Kasumi-1 (cell line): Measurements from ENCODE around the gene CAV1.

Experiments used
- DNase-seq, 2 experiments: peaks; one replicate each; lab custom pipeline; 2025; lab: John Stamatoyannopoulos, UW

The CAV1 gene

DNA sequence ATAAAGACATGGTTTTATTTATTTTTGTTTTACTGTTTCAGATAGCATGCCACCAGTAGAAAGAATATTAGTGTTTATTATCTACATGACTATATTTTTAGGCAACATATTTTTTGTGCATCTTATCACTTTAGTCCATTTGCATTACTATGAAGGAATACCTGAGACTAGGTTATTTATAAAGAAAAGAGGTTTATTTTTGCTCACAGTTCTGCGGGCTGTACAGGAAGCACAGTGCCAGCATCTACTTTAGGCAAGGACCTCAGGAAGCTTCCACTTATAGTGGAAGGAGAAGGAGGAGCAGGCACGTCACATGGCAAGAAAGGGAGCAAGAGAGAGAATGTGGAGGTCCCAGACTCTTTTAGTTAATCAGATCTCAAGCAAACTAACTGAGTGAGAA, 19.6 kb upstream of the CAV1 start:
- DNase-seq, result no peak

DNA sequence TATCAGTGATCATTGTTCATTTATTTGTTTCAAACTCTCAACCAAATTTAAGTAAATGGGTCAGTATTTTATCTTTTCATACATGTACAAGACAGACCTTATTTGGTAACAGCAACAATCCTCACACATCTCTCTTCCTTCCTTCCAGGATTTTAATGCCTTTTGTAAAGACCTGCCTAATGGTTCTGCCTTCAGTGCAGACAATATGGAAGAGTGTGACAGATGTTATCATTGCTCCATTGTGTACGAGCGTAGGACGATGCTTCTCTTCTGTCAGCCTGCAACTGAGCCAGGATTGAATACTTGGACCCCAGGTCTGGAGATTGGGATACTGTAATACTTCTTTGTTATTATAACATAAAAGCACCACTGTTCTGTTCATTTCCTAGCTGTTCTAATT, 19.0 kb upstream of the CAV1 start:
- no peak for DNase-seq

DNA sequence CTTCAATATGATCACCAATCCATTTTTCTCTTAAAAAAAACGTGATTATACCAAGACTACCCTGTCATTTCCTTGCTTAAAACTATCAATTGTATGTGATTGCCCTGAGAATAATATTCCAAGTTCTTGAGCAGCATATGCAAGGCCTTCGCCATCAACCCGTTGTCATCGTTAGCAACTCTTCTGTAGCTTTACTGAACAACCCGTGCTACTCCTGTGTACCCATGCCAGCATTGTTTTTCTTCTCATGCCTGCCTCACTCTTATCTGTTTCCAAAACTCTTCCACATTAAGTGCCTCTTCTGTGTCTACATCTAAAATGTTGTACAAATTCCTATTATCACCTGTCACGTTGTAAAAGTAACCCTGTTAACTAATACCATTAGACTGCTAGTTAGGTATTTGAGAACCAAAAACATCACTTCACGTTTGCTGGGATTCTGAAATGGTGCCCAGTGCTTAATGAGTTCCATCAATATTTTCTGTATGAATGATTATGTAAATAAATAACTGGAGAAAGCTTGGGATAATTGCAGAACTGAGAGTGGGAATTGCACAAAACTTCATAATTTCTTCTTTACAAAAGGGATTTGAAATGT, 14.8 kb upstream of the CAV1 start:
- DNase-seq, result no peak

DNA sequence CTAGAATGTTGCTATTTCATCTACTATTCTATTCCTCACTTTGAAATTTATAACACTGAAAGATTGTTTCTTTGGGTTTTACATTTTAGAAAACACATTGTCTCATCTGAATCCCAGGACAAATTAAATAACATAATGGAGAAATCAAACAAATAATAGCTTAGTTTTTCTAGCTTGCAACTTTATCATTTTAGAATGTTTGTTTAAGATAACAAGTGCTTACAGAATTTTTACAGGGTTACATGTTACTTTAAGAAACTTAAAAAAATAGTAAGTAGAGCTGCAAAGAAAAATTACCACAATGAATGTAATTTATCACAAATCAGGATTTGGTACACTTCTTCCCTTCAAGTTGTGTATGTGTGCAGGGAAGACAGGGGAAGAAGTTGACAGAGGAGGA, 14.0 kb upstream of the CAV1 start:
- DNase-seq, result no peak

DNA sequence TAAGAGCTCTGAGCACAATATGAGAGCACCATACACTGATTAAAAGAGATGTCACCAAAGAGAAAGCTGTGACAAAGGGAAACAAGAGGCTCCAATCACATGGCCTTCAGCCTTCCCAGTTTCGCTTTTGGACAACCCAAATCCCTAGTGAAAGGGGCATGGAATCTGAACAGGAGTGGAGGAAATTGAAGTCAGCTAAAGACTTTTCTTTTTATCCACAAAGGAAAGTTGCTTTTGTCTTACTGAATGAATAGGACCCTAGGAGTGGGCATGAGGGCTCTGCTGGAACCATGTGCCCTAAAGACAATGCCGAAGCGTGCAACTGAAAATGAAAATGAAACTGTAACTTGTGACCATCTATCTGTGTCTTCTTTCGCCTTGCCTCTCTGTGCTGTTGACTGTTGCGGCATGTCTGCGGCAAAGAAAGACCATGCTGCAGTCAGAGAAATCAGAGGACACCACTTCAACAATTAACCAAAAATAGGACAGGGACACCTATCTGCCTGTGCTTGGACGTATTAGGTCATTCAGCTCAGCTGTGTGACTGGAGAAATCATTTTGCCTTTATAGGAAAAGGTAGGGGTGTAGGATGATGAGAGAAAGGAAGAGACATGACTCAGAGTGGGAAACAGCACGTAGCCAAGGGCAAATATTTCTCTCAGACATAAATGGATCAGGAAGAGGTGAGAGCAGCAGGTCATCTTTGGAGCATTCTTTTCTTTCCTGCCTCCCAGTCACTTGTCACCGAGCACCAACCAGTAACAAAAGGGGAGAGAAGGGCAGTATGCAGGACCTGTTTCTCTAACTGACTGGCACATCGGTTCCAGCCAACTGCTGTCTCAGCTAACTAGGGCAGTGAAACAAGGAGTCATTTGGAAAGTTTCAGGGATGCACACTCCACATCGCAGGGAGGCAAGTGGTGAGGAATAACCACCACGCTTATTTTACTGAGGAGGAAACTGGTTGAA, 13.0 kb upstream of the CAV1 start:
- peak; percentile 38 to 39 for DNase-seq

DNA sequence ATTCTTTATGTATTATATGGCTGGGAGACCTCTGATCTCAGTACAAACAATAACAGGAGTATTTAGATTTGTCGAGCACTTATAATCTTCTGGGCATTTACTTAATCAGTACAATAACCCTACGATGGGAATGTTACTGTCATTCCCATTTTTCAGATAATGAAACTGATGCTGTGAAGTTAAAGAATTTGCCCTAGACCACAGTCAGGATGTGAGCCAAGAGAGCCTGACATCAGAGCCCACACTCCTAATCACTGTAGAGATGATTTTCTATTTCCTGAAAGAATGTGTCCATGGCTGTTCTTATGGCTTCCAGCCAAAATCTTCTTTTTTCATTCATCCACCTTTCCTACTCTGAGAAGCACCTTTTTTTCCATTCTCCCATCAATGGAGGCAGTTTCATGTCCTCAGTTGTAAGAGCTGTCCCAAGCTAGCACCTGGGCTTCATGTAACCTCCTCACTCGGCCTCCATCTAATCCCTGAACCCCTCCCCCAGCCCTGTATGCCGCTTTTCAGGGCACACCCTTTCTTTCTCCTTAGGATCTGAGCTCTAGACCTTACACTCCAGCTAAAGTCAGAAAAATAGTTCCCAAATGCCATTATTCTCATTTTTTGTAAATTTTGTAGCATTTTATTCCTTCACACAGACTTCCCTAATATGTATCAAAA, 12.2 kb upstream of the CAV1 start:
- DNase-seq, result no peak

DNA sequence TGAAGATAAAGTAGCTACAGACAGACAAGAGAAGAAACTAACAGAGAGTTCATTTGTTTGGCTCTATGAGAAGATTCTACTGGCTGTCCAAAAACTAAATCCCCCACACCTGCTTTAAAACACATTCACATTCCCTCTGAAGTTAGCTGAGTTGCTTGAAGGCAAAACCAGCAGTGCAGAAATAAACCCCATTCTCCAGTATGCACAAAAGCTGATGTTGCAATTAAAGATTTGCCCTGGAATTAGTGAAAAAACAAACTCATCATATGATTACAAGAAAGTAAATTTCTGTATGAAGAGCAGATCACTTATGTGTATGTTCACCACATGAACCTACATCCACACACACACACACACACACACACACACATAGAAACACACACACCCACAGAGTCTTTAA, 9.3 kb upstream of the CAV1 start:
- no peak for DNase-seq

DNA sequence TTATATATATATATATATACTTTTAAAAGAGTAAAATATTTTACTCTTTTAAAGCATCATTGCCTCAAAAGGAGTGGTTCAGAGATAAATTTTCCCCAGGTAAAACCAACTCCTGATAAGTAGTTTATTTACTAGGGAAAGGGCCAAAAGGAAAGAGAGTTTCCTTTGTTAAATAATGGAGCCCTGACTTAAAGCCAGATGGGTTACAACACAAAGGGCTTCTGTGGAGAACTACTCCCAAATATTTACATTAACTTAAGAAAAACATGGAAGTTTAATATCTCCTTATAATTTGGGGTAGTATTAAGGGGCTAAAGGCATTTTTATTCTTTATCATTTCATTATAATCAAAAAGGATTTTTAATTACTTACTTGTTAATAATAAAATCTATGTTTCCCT, 8.5 kb upstream of the CAV1 start:
- DNase-seq, result no peak

DNA sequence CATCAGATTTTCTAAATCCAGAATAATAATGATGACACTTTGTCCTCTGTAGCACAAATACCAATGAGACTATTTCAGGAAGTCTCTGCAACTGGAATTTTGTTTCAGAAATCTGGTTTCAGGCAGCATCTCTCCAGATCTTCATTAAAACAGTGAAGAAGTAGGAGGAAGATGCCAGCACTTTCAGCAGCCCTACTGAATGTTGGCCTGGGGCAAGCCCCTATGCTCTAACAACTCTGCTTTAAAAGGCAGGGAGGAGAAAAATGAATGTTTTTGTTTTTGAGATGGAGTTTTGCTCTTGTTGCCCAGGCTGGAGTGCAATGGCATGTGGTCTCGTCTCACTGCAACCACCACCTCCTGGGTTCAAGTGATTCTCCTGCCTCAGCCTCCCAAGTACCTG, 7.2 kb upstream of the CAV1 start:
- DNase-seq, result no peak

DNA sequence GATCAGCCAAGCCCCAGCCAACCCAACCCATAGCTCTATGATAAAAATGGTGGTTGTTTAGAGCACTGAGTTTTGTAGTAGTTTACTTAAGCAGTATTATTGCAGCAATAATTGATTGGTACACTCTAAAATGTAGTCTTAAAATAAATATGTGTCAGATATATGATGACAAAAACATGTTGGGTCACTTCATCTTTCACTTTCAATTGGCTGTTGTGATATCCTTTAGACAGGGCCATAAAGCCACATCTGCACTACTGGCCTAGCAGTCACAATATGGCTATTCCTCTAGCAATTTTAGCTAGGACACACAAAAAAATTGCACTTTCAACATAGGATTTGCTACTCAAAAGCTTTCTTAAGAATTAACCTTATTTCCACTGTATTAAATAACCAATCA, 5.9 kb upstream of the CAV1 start:
- no peak for DNase-seq

DNA sequence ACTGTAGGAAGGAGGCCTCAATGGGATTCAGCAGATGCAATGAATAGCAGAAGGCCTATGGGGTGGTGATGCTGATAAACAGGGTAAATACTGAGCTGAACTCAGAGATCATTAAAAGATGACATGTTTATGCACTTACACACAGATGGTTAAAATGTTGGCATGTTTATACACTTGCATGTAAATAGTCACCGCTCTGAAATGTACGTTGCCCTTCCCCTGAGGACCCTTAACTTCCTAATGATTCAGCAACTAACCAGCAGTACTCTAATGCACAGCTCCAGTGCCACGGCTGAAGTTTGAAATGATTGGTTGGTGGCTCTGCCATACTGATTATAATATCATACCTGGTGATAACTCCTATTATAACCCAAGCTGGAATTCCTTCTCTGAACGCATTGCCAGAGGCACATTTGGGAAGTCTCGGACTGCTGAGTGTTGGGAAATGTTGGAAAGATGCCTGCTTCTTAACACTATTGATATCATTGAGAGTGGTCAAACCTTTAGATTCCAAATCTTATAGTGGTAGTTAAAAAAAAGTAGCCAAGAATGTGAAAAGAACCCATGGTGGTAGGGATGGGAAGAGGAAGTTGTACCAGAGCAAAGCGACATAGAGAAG, 3.7 kb upstream of the CAV1 start:
- no peak for DNase-seq

DNA sequence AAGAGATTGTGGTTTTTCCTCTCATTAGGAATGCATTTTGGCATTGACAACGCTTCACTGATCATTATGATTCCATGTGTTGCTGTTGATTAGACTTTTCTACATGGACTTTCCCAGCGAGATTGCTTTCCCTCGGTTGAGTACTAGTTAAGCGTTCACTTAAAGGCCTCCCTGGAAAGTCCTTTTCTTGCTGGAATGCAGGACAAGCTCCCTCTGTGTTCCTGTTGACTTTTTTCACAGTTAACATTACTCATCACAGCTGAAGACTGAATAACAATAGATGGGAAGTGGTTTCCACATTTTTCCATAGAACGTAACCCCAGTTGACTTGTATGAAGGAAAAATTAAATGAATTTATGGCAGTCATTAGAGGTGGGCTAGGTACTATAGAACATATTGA, 2.6 kb upstream of the CAV1 start:
- DNase-seq, result no peak

DNA sequence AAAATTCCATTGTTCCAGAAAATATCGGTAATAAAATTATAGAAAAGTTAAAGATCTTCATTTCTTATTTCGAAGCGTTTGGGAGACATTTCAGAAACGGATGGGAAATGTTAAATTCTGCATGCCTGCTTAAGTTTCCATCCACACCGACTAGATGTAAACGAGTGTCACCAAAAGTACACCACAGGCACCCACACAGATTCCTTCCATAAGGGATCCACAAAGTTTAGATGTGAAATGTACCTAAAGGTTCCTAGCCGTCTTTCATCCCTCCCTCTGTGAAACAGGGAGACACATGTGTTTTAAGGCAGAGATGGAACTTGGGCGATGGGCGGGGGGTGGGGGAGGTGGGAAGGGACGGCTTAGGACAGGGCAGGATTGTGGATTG, 621 bp upstream of the CAV1 start:
- no peak for DNase-seq

DNA sequence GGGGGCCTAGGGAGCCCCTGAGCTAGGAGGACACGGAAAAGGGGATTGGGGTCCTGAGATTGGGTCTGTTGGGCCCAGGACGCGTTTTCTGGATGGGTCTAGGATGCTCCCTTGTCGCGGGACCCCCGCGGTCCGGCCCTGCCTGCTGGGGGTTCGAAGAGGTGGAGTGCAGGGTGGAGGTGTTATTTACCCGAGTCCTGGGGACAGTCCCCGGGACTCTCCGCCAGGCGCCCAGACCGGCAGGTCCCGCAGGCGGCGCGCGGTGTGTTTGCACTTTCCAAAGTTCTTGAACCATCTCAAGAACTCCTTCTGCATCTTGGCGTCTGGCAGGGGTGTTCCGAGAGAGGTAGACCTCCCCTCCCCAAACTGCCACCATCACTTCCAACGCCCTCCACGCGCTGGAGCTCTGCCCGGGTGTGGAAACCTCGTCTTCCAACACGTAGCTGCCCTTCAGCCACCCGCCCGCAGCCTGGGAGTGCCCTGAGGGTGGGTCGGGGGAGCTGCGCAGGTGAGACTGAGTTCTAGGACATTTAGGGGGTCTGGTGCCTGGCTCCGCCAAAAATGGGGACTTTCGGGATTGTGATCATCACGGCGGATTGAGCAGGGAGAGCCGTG, 569 bp downstream of the CAV1 start:
- DNase-seq, result no peak

DNA sequence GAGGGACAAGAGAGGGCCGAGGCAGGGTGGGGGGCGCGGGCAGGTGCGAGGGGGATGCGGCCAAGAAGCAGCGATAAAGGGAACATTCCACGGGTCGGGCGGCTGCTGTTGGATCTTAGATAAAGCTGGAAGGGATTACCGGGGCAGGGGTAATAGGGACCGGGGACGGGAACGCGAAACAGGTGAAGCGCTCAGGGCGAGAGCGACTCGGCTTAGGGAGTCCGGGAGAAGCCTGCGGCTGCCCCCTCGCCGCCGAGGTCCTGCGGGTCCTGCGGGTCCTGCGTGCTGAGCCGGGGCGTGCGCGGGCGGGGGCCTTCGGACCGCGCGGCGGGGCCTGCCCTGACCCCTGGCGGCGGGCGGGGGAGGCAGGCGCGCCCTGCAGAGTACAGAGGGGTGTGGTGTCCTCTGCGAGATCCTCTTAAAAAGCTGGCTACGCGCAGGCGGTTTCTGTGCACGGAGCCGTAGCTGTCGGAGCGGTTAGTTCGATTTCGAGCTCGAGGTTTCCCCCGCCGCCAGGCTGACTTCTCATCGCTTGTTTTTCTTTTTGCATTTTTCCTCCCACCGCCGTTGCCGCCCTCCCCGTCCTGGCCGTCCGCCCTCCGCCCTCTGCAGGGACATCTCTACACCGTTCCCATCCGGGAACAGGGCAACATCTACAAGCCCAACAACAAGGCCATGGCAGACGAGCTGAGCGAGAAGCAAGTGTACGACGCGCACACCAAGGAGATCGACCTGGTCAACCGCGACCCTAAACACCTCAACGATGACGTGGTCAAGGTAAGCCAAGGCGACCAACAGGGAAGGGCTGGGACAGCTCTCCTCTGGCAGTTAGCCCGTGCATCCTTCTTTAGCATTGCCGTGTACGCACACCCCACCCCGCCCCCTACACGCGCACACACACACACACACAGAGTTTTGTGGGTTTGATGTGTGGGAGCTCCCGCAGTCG, 1.4 kb downstream of the CAV1 start:
- DNase-seq, result peak; percentile 63 to 66

DNA sequence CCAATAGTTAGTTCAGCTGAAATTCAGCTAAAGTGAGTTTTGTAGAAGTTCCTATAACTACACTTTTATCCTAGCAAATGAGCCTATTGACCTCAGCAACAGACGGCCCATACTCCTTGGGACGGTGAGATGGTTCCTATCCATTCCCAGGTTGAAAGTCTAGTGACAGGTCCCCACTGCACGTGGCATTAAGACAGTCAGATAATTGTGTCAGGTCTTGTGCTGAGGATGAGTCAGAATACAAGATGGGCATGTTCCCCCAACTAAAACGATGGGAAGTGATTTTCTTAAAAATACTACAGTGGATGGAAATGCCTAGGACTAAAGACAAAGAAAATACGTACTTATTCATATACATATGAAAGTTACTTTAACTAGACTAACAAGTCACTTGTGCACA, 2.1 kb downstream of the CAV1 start:
- DNase-seq, result no peak

DNA sequence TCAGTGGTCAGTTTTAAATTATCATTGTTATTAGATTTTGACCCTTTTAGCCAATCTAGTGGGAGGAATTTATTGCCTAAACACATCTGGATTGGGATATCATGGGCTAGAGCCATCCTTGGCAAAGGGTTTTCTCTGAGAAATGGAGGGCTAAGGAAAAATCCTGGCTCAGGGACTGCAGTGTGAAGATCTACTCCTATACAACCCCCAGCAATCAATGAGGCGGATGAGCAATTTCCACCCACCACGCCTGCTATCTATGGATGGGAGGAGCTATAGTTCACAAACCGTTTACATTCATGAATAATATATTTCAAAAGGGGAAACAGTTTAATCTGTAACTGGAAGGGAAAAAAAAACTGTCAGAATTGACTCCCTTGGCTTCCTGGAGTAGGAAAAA, 2.7 kb downstream of the CAV1 start:
- no peak for DNase-seq

DNA sequence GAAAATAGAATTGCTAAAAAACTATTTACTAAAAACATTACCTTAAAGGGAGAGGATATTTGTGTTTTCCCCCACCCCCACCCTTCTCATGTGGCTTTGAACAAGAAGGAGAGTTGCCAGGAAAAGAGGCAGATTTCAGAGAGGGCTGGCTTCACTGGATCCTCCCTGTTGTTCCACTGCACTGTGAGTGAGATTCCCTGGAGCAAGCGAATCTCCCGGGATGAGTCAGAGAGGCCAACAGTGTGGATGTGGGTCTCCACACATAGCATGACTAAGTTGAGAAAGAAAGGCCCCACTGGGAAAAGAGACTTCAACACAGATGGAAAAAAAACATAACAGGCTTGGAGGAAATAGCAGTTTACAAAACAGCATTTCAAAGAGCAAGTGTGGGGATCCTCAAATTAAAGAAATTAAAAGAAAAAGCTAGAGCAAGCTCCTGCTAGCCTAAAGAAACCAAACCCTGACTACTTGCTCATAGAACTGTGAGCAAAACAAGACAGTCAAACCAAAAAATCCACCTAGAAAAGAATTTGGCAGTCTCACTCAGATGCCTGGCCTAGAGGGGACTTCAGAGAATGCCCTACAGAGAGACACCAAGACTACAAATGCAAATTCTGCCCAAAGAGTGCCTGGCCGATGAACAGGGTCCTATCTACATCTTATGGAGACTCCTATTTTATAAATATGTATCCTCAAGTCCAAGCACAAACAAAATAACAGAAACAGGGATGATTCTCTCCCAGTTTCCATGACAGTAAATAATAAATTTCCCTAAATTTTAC, 3.4 kb downstream of the CAV1 start:
- DNase-seq, result no peak

DNA sequence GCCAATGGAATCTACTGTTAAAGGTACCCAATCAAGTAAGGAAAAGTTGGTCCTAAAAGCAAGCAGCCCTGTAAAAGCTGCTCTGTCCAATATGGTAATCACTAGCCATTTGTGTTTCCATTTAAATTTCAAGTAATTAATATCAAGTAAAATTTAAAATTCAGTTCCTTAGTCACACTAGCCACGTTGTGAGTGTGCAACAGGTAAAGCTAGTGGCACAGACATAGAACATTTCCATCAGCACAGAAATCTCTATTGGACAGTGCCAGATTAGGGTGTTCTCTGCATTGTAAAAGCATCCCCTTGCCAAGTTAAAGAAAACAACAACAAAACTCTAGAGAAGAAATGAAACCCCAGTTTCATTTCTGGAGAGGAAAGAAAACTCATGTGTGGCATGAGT, 4.4 kb downstream of the CAV1 start:
- DNase-seq, result no peak

DNA sequence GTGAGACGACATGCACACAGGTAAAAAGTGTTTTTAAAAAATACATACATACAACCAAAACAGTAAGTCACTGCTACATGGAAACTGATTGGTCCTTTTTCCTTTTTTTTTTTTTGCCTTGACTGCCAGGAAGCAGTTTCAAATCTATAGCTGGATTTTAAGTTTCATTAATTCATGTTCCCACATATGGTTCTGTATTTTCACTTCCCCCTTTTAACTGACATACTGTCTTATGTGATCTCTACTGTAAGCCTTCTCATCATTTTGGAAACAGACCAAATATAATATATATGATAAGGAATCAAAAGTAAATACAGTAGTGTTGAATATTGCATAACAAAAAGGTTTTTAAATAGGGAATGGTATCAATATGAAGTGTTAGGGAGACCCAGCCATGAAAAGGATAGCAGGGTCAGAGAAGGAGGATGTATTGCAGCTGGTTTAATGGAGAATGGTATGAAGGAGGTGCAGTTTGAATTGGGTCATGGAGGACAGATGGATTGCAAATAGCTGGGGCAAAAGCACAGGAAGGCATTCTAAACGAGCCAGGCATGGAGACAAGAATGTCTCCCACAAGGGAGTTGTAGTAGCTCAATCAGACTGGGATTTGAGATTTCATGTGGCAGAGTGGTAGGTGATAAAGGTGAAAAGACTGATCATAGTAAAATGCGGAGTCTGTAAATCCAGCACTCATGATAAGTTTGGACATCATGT, 5.4 kb downstream of the CAV1 start:
- no peak for DNase-seq
